Measurements from ENCODE around the gene FOXD3.
A peak's percentile ranks its signal among the peaks of the same experiment; 100 is the strongest.
"Not testable (repeated sequence)": the region's sequence is repeated elsewhere in the genome, so short reads cannot be mapped to it uniquely, and the experiment has no call there.

Gene FOXD3

GRCh38 chr1:63329621-63330330, 7.4 kb downstream of the FOXD3 start:
- Histone ChIP-seq H3K4me3 (ENCODE audit: low read length) (peak overlapping the region; percentile 63), H3K4me1 (ENCODE audit: insufficient read depth, low read length) (peaks cover 27% of the 10 kb centered on the region; the same call in 1 of the 2 replicates), H3K9me3 (ENCODE audit: insufficient read depth, low read depth, low read length) (no peaks in the 10 kb centered on the region), H3K9ac (ENCODE audit: low read depth, low read length) (peak overlapping the region; percentile 5; the same call in 1 of the 2 replicates), H3K27me3 (ENCODE audit: insufficient read depth, low read length) (peaks cover 93% of the 10 kb centered on the region), H3K36me3 (ENCODE audit: insufficient read depth, low read depth, low read length) (no peaks in the 10 kb centered on the region), H3K27ac (ENCODE audit: low read length) (no peak overlapping the region)

DNA sequence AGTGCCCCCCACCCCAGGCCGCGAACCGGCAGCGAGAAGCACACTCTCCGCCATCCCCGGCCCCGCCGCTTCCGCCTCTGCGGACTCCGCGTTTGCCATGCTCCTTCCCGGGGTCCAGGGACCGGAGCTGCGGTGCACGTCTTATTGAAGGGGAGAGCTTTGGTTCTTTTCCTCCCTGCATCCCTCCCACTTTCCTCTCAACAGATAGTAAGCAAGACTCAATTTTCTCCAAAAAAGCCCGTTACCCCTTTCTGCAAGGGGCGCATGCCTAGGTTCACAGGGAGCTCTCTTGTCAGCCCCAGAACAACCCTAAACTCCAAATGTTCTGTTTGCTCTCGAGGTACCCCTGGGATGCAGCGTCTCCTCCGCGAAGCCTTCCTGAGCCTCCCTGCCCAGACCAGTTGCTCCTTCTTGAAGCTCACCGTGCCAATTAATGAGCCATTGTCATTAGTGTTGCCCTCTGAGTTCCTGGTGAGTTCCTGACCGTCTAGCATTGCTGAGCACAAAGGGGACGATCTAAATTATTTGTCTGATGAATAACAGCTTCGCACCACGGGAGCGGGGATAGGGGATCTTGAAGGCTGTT, 8.1 kb downstream of the FOXD3 start:
- H3K4me1 ChIP-seq (ENCODE audit: insufficient read depth, low read length), result peaks cover 27% of the 10 kb centered on the region; the same call in 1 of the 2 replicates
- H3K9ac ChIP-seq (ENCODE audit: low read depth, low read length), result peak overlapping the region; percentile 5; the same call in 1 of the 2 replicates
- H3K27me3 ChIP-seq (ENCODE audit: insufficient read depth, low read length), result peaks cover 90% of the 10 kb centered on the region
- H3K9me3 ChIP-seq (ENCODE audit: insufficient read depth, low read depth, low read length), result no peaks in the 10 kb centered on the region
- no peak overlapping the region for H3K27ac ChIP-seq (ENCODE audit: low read length)
- H3K4me3 ChIP-seq (ENCODE audit: low read length), result peak overlapping the region; percentile 63
- H3K36me3 ChIP-seq (ENCODE audit: insufficient read depth, low read depth, low read length), result no peaks in the 10 kb centered on the region

DNA sequence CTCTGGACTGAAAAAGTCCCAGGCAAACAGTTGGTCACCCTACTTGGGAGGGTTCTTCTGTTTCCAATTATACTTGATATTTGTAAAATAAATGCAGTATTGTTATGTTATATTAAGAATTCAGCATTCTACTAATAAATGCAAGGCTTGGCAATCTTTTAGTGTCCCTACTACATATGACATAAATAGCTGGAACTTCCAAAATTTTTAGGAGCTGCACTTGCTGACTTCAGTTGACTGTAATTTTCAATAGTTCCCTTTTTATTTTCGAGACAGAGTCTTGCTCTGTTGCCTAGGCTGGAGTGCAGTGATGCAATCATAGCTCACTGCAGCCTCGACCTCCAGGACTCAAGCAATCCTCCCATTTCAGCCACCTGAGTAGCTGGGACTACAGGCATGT, 20.0 kb downstream of the FOXD3 start:
- Histone ChIP-seq H3K9ac (ENCODE audit: low read depth, low read length) (no peak overlapping the region), H3K36me3 (ENCODE audit: insufficient read depth, low read depth, low read length) (no peaks in the 10 kb centered on the region), H3K27ac (ENCODE audit: low read length) (no peak overlapping the region), H3K4me3 (ENCODE audit: low read length) (no peak overlapping the region), H3K27me3 (ENCODE audit: insufficient read depth, low read length) (no peaks in the 10 kb centered on the region), H3K4me1 (ENCODE audit: insufficient read depth, low read length) (peaks cover 5% of the 10 kb centered on the region; the same call in 1 of the 2 replicates), H3K9me3 (ENCODE audit: insufficient read depth, low read depth, low read length) (no peaks in the 10 kb centered on the region)

GRCh38 chr1:63343922-63344321, 21.6 kb downstream of the FOXD3 start:
- no peak overlapping the region for H3K4me3 ChIP-seq (ENCODE audit: low read length)
- H3K9ac ChIP-seq (ENCODE audit: low read depth, low read length), result no peak overlapping the region
- no peaks in the 10 kb centered on the region for H3K9me3 ChIP-seq (ENCODE audit: insufficient read depth, low read depth, low read length)
- H3K27ac ChIP-seq (ENCODE audit: low read length), result no peak overlapping the region
- peaks cover 5% of the 10 kb centered on the region; the same call in 1 of the 2 replicates for H3K4me1 ChIP-seq (ENCODE audit: insufficient read depth, low read length)
- no peaks in the 10 kb centered on the region for H3K36me3 ChIP-seq (ENCODE audit: insufficient read depth, low read depth, low read length)
- H3K27me3 ChIP-seq (ENCODE audit: insufficient read depth, low read length), result no peaks in the 10 kb centered on the region

- Histone ChIP-seq H3K4me1 (ENCODE audit: insufficient read depth, low read length) (no peaks in the 10 kb centered on the region), H3K9ac (ENCODE audit: low read depth, low read length) (no peak overlapping the region), H3K27me3 (ENCODE audit: insufficient read depth, low read length) (no peaks in the 10 kb centered on the region), H3K27ac (ENCODE audit: low read length) (no peak overlapping the region), H3K4me3 (ENCODE audit: low read length) (no peak overlapping the region), H3K9me3 (ENCODE audit: insufficient read depth, low read depth, low read length) (no peaks in the 10 kb centered on the region), H3K36me3 (ENCODE audit: insufficient read depth, low read depth, low read length) (no peaks in the 10 kb centered on the region)
Measured at GRCh38 chr1:63350320-63350719, 28.0 kb downstream of the FOXD3 start.

- Histone ChIP-seq H3K27ac (ENCODE audit: low read length) (no peak overlapping the region), H3K4me1 (ENCODE audit: insufficient read depth, low read length) (no peaks in the 10 kb centered on the region), H3K9ac (ENCODE audit: low read depth, low read length) (no peak overlapping the region), H3K36me3 (ENCODE audit: insufficient read depth, low read depth, low read length) (no peaks in the 10 kb centered on the region), H3K27me3 (ENCODE audit: insufficient read depth, low read length) (no peaks in the 10 kb centered on the region), H3K4me3 (ENCODE audit: low read length) (no peak overlapping the region), H3K9me3 (ENCODE audit: insufficient read depth, low read depth, low read length) (no peaks in the 10 kb centered on the region)
Measured at GRCh38 chr1:63352736-63353135, 30.4 kb downstream of the FOXD3 start.

- H3K9ac ChIP-seq (ENCODE audit: low read depth, low read length); H3K4me3 ChIP-seq (ENCODE audit: low read length); H3K27ac ChIP-seq (ENCODE audit: low read length); H3K9me3 ChIP-seq (ENCODE audit: insufficient read depth, low read depth, low read length); H3K27me3 ChIP-seq (ENCODE audit: insufficient read depth, low read length); H3K4me1 ChIP-seq (ENCODE audit: insufficient read depth, low read length); H3K36me3 ChIP-seq (ENCODE audit: insufficient read depth, low read depth, low read length): not testable (repeated sequence)
Measured at GRCh38 chr1:63356234-63356633, 33.9 kb downstream of the FOXD3 start.

- Histone ChIP-seq H3K27ac (ENCODE audit: low read length) (no peak overlapping the region), H3K36me3 (ENCODE audit: insufficient read depth, low read depth, low read length) (no peaks in the 10 kb centered on the region)
Measured at GRCh38 chr1:63359561-63359960, 37.2 kb downstream of the FOXD3 start.

GRCh38 chr1:63362073-63362472, 39.7 kb downstream of the FOXD3 start:
- H3K4me1 ChIP-seq (ENCODE audit: insufficient read depth, low read length), result no peaks in the 10 kb centered on the region
- H3K27ac ChIP-seq (ENCODE audit: low read length), result no peak overlapping the region
- no peak overlapping the region for H3K4me3 ChIP-seq (ENCODE audit: low read length)
- no peaks in the 10 kb centered on the region for H3K9me3 ChIP-seq (ENCODE audit: insufficient read depth, low read depth, low read length)
- peaks cover 11% of the 10 kb centered on the region; the same call in 1 of the 2 replicates for H3K27me3 ChIP-seq (ENCODE audit: insufficient read depth, low read length)
- no peak overlapping the region for H3K9ac ChIP-seq (ENCODE audit: low read depth, low read length)
- no peaks in the 10 kb centered on the region for H3K36me3 ChIP-seq (ENCODE audit: insufficient read depth, low read depth, low read length)

More at GRCh38 chr1:63359561-63359960, 37.2 kb downstream of the FOXD3 start:
- H3K9me3 ChIP-seq (ENCODE audit: insufficient read depth, low read depth, low read length), result no peaks in the 10 kb centered on the region
- H3K27me3 ChIP-seq (ENCODE audit: insufficient read depth, low read length), result no peaks in the 10 kb centered on the region
- H3K4me3 ChIP-seq (ENCODE audit: low read length), result no peak overlapping the region
- no peak overlapping the region for H3K9ac ChIP-seq (ENCODE audit: low read depth, low read length)
- H3K4me1 ChIP-seq (ENCODE audit: insufficient read depth, low read length), result no peaks in the 10 kb centered on the region

- Histone ChIP-seq H3K36me3 (ENCODE audit: insufficient read depth, low read depth, low read length) (no peaks in the 10 kb centered on the region), H3K27ac (ENCODE audit: low read length) (no peak overlapping the region), H3K27me3 (ENCODE audit: insufficient read depth, low read length) (peaks cover 11% of the 10 kb centered on the region; the same call in 1 of the 2 replicates), H3K4me1 (ENCODE audit: insufficient read depth, low read length) (no peaks in the 10 kb centered on the region), H3K9ac (ENCODE audit: low read depth, low read length) (no peak overlapping the region), H3K9me3 (ENCODE audit: insufficient read depth, low read depth, low read length) (no peaks in the 10 kb centered on the region), H3K4me3 (ENCODE audit: low read length) (no peak overlapping the region)
Measured at GRCh38 chr1:63362578-63362977, 40.2 kb downstream of the FOXD3 start.

- no peak overlapping the region for H3K27ac ChIP-seq (ENCODE audit: low read length)
- no peaks in the 10 kb centered on the region for H3K36me3 ChIP-seq (ENCODE audit: insufficient read depth, low read depth, low read length)
- no peak overlapping the region for H3K4me3 ChIP-seq (ENCODE audit: low read length)
- H3K9ac ChIP-seq (ENCODE audit: low read depth, low read length), result no peak overlapping the region
- H3K9me3 ChIP-seq (ENCODE audit: insufficient read depth, low read depth, low read length), result no peaks in the 10 kb centered on the region
- H3K4me1 ChIP-seq (ENCODE audit: insufficient read depth, low read length), result no peaks in the 10 kb centered on the region
- peaks cover 11% of the 10 kb centered on the region; the same call in 1 of the 2 replicates for H3K27me3 ChIP-seq (ENCODE audit: insufficient read depth, low read length)
Measured at GRCh38 chr1:63363014-63363413, 40.6 kb downstream of the FOXD3 start.

GRCh38 chr1:63366908-63367214, 44.5 kb downstream of the FOXD3 start:
- H3K36me3 ChIP-seq (ENCODE audit: insufficient read depth, low read depth, low read length), result peaks cover 14% of the 10 kb centered on the region; the same call in 1 of the 2 replicates
- peak overlapping the region; percentile 85 for H3K4me3 ChIP-seq (ENCODE audit: low read length)
- H3K9ac ChIP-seq (ENCODE audit: low read depth, low read length), result peak overlapping the region; percentile 43; the same call in 1 of the 2 replicates
- peaks cover 11% of the 10 kb centered on the region; the same call in 1 of the 2 replicates for H3K27me3 ChIP-seq (ENCODE audit: insufficient read depth, low read length)
- H3K4me1 ChIP-seq (ENCODE audit: insufficient read depth, low read length), result no peaks in the 10 kb centered on the region
- no peak overlapping the region for H3K27ac ChIP-seq (ENCODE audit: low read length)
- H3K9me3 ChIP-seq (ENCODE audit: insufficient read depth, low read depth, low read length), result no peaks in the 10 kb centered on the region
